A549 (cell line): Measurements from ENCODE around the gene SLC16A3. TPM values are rescaled to one million over a fixed set of nuclear protein-coding genes. Genes with fewer than 3 reads are reported as not detected.

Source experiments
- ATAC-seq, 2 experiments: fragments of 200-7000 bp in 1 of 2; fragments of >200 bp in 1 of 2; cut with Nextera tagmentation in 1 of 2; cut with Tn5 transposase in 1 of 2; 3 replicates each; pipeline versions ENCODE4 v1.8.0 to v1.9.1; 2018 to 2020; ENCODE audit warnings: mild to moderate bottlenecking in 1 of 2, moderate library complexity in 1 of 2
- CTCF ChIA-PET: fragments of 300-600 bp; sonication (Branson Sonifier 250); formaldehyde crosslinking; extraction: SDS; loops from one replicate; lab custom pipeline; 2021; ENCODE audit warnings: antibody characterized with exemption, inconsistent platforms; lab: Yijun Ruan, JAX
- POLR2A ChIA-PET: fragments of 350-600 bp; formaldehyde crosslinking; extraction: SDS; loops from one replicate; lab custom pipeline; 2021; ENCODE audit warnings: antibody characterized with exemption, inconsistent platforms; lab: Yijun Ruan, JAX
- DNase-seq, 2 experiments: peaks; one replicate each; pipeline versions ENCODE4 v3.0.0 to v3.0.0-alpha.2; 2011 to 2016; ENCODE audit warnings: low read depth in 1 of 2, low spot score in 1 of 2
- FAIRE-seq: peaks from 2 replicates; lab custom pipeline; 2011; peaks lifted over from hg19 to GRCh38; lab: Jason Lieb, UNC
- H3K27ac ChIP-seq, 2 experiments: fragments of >200 bp; sonication (Bioruptor Twin); formaldehyde crosslinking; 3 replicates each; pipeline ENCODE4 v1.5.1; 2016 to 2017
- H3K4me1 ChIP-seq: fragments of >200 bp; sonication (Bioruptor Twin); formaldehyde crosslinking; 3 replicates; pipeline ENCODE4 v1.6.1; 2016
- H3K4me2 ChIP-seq: fragments of >200 bp; sonication (Bioruptor Twin); formaldehyde crosslinking; 3 replicates; pipeline ENCODE4 v1.6.1; 2016
- H3K4me3 ChIP-seq: fragments of >200 bp; sonication (Bioruptor Twin); formaldehyde crosslinking; 3 replicates; pipeline ENCODE4 v1.5.1; 2016
- H3K9me3 ChIP-seq: fragments of >200 bp; sonication (Bioruptor Twin); formaldehyde crosslinking; 3 replicates; pipeline ENCODE4 v1.6.1; 2016
- CBX8 ChIP-seq: fragments of 200-600 bp; sonication (generic); IDR thresholded peaks from 2 replicates; pipeline ENCODE4 v1.6.1; 2016
- FOSB ChIP-seq: fragments of 250-450 bp; sonication (Bioruptor Pico); IDR thresholded peaks from 2 replicates; pipeline ENCODE4 v1.5.0; 2020; ENCODE audit warnings: mild to moderate bottlenecking, moderate library complexity
- HOXB5 ChIP-seq: fragments of 250-450 bp; sonication (Bioruptor Pico); IDR thresholded peaks from 2 replicates; pipeline ENCODE4 v1.5.0; 2020; ENCODE audit warnings: mild to moderate bottlenecking, moderate library complexity
- MAFK ChIP-seq: fragments of 450-650 bp; IDR thresholded peaks from 2 replicates; pipeline ENCODE4 v1.6.1; 2014; ENCODE audit not compliant: partially characterized antibody
- MYC ChIP-seq: IDR thresholded peaks from 2 replicates; pipeline ENCODE4 v1.6.1; 2012; ENCODE audit warnings: mild to moderate bottlenecking, inconsistent platforms, low read length, improper control_type of control experiment, borderline replicate concordance
- NR3C1 ChIP-seq: fragments of >200 bp; sonication (Bioruptor Twin); formaldehyde crosslinking; IDR thresholded peaks from 3 replicates; pipeline ENCODE4 v1.6.1; 2017
- PHF8 ChIP-seq: fragments of 200-600 bp; sonication (generic); IDR thresholded peaks from 2 replicates; pipeline ENCODE4 v1.6.1; 2016; ENCODE audit warnings: low read depth, mild to moderate bottlenecking, antibody characterized with exemption, moderate library complexity, borderline replicate concordance
- POLR2AphosphoS2 ChIP-seq: conservative IDR thresholded peaks from 2 replicates; pipeline ENCODE4 v1.6.1; 2012; ENCODE audit warnings: low read length, improper control_type of control experiment, inconsistent platforms
- RAD21 ChIP-seq, 2 experiments: fragments of >200 bp in 1 of 2; sonication (Bioruptor Twin) in 1 of 2; formaldehyde crosslinking in 1 of 2; IDR thresholded peaks in 1 of 2; conservative IDR thresholded peaks in 1 of 2; 2 replicates in 1 of 2; 3 replicates in 1 of 2; pipeline ENCODE4 v1.6.1; 2012 to 2018; ENCODE audit warnings: inconsistent platforms in 1 of 2
- RFX5 ChIP-seq: fragments of 450-650 bp; IDR thresholded peaks from 2 replicates; pipeline ENCODE4 v1.7.1; 2014; ENCODE audit warnings: antibody characterized with exemption, mild to moderate bottlenecking, moderate library complexity
- SMC3 ChIP-seq: fragments of >200 bp; sonication (Bioruptor Twin); formaldehyde crosslinking; IDR thresholded peaks from 3 replicates; pipeline ENCODE4 v1.6.1; 2018; ENCODE audit warnings: inconsistent platforms
- SREBF2 ChIP-seq: fragments of 450-650 bp; IDR thresholded peaks from 2 replicates; pipeline ENCODE4 v1.6.1; 2014; ENCODE audit warnings: mild to moderate bottlenecking, moderate library complexity
- ZC3H11A ChIP-seq: fragments of 450-650 bp; IDR thresholded peaks from 2 replicates; pipeline ENCODE4 v1.6.1; 2014; ENCODE audit warnings: antibody characterized with exemption, mild to moderate bottlenecking
- ZNF302 ChIP-seq: fragments of 250-450 bp; sonication (Bioruptor Pico); IDR thresholded peaks from 2 replicates; pipeline ENCODE4 v1.9.0; 2021; ENCODE audit warnings: inconsistent platforms, mild to moderate bottlenecking, moderate library complexity
- ZSCAN20 ChIP-seq: fragments of 250-450 bp; sonication (Bioruptor Pico); IDR thresholded peaks from 2 replicates; pipeline ENCODE4 v1.8.0; 2022; ENCODE audit warnings: mild to moderate bottlenecking, moderate library complexity
- WGBS: methylation state at CpG from one replicate; pipeline ENCODE4 v1.1.6; 2017; ENCODE audit errors: missing lambda C conversion rate; 5-methylcytosine and 5-hydroxymethylcytosine counted together
- polyA plus RNA-seq, 4 experiments: library from polyadenylated mRNA; depleted of rRNA in 3 of 4; stranded (reverse); fragments of >200 nt; fragmentation: RNase III in 1 of 4; extraction: RNeasy Plus Mini Kit Qiagen cat#74134 plus additional on column Dnase treatment in 1 of 4; gene quantifications; 2 replicates in 3 of 4; 3 replicates in 1 of 4; pipeline ENCODE4 v1.2.3, GENCODE V29; 2011 to 2017
- TF ChIP-seq, protein P1 (sequence below): fragments of 200-600 bp; sonication (generic); IDR thresholded peaks from 2 replicates; pipeline ENCODE4 v1.6.1; 2016; ENCODE audit warnings: antibody characterized with exemption, mild to moderate bottlenecking, moderate library complexity
- TF ChIP-seq, protein P2 (sequence below): IDR thresholded peaks from 2 replicates; pipeline ENCODE4 v1.6.1; 2012

Gene SLC16A3
- polyA plus RNA-seq, 2 of the 4 experiments (the other 2 are of a cell fraction), result 28.6 to 90.9 TPM

DNA sequence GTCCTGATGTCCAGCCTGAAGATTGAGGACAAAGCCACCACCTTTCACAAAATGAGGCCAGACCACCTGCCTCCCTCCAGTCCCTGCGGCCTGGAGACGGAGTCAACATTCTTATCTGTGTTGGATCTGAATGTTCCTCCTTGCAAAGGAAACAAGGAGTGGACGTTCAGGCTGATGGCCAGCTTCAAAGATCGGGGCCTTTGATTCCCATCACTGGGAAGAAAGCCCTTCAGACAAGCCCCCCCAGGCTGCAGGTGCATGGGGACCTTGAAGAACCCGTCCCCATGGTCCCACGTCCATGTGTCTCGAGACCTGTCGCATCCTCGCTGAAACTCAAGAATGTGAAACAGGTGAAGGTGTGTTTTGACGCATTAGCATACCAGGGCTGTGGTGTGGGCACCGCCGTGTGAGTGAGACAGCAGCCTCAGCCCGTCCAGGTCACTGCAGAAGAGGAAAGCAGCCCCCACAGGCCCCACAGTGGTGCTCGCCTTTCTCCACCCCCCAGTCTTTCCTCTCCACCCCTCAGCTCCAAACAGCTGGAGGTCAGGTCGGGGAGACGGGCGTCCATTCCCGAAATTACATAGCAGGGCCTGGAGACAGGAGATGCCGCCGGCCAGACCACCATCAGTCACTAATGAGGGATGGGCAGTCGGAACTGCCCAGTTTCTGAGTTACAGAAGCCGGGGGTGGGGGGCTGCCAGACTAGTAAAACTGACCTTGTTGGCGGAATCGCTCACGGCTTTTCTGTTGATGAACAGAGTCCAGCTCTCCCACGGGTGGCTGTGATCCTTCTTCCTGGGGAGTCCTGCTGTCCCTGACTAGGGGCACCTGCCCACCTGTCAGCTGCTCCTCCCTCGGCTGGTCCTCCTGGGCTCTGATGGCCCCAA is 45.5 kb downstream of the SLC16A3 start:
- TF ChIP-seq RFX5, result no peak
- no peak for TF ChIP-seq ZSCAN20 (CRISPR knock-in tag)
- TF ChIP-seq FOSB (CRISPR knock-in tag), result no peak
- TF ChIP-seq, protein P1, sequence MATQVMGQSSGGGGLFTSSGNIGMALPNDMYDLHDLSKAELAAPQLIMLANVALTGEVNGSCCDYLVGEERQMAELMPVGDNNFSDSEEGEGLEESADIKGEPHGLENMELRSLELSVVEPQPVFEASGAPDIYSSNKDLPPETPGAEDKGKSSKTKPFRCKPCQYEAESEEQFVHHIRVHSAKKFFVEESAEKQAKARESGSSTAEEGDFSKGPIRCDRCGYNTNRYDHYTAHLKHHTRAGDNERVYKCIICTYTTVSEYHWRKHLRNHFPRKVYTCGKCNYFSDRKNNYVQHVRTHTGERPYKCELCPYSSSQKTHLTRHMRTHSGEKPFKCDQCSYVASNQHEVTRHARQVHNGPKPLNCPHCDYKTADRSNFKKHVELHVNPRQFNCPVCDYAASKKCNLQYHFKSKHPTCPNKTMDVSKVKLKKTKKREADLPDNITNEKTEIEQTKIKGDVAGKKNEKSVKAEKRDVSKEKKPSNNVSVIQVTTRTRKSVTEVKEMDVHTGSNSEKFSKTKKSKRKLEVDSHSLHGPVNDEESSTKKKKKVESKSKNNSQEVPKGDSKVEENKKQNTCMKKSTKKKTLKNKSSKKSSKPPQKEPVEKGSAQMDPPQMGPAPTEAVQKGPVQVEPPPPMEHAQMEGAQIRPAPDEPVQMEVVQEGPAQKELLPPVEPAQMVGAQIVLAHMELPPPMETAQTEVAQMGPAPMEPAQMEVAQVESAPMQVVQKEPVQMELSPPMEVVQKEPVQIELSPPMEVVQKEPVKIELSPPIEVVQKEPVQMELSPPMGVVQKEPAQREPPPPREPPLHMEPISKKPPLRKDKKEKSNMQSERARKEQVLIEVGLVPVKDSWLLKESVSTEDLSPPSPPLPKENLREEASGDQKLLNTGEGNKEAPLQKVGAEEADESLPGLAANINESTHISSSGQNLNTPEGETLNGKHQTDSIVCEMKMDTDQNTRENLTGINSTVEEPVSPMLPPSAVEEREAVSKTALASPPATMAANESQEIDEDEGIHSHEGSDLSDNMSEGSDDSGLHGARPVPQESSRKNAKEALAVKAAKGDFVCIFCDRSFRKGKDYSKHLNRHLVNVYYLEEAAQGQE, result no peak
- no peak for TF ChIP-seq RAD21 (conservative IDR thresholded peaks at IDR 0.05 in 1 of 2, IDR thresholded peaks at IDR 0.05 in 1 of 2)
- no peak for TF ChIP-seq CBX8
- TF ChIP-seq ZNF302 (CRISPR knock-in tag), result no peak
- no peak for TF ChIP-seq SMC3
- no peak for TF ChIP-seq PHF8
- TF ChIP-seq MYC, result no peak
- TF ChIP-seq HOXB5 (CRISPR knock-in tag), result no peak
- no peak for TF ChIP-seq ZC3H11A
- no peak for TF ChIP-seq POLR2AphosphoS2
- DNase-seq, result no peak
- no peaks in the 10 kb centered on the region for H3K9me3 ChIP-seq
- 72% methylated on average over 27 of the region's 27 CpGs for WGBS
- H3K4me2 ChIP-seq, result peak overlapping the region; percentile 88
- ChIA-PET POLR2A (interaction anchor here (0.9 to 3.0 kb wide), 7 partner anchors 9 to 33 kb away, joined by 3 to 17 read pairs (median 7); no protein-coding TSS in a partner anchor), CTCF (interaction anchor here (0.9 to 2.5 kb wide), 11 partner anchors 9 to 39 kb away, joined by 3 to 19 read pairs (median 3); no protein-coding TSS in a partner anchor)
- H3K4me3 ChIP-seq, result peak overlapping the region; percentile 97
- H3K4me1 ChIP-seq, result peaks cover 39% of the 10 kb centered on the region
- FAIRE-seq, result no peak
- peak overlapping the region; percentile 99 to 100 for H3K27ac ChIP-seq
- ATAC-seq, result no peak

DNA sequence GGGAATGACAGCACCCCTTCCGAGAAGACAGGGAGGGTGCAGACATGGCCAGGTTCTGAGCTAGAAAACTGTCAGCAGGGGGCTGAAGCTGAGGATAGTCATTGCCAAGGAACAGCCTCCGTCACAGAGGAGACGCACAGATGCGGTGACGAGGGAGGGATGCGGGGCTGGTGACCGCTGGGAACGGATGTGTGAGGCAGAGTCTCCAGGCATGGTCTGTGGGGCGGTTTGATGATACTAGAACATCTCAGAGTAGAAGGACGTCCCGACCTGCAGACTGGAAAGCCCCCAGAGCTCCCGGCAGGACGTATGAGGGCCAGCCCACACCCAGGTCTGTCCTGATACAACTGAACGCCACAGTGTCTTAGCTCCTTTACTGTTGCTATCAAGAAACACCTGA is 46.5 kb downstream of the SLC16A3 start:
- CTCF ChIA-PET, result interaction anchor here (0.9 to 2.5 kb wide), 8 partner anchors 8 to 46 kb away, joined by 3 to 19 read pairs (median 3); no protein-coding TSS in a partner anchor
- POLR2A ChIA-PET, result interaction anchor here (1.2 to 3.0 kb wide), 3 partner anchors 8 to 17 kb away, joined by 4 to 16 read pairs (median 4); no protein-coding TSS in a partner anchor

DNA sequence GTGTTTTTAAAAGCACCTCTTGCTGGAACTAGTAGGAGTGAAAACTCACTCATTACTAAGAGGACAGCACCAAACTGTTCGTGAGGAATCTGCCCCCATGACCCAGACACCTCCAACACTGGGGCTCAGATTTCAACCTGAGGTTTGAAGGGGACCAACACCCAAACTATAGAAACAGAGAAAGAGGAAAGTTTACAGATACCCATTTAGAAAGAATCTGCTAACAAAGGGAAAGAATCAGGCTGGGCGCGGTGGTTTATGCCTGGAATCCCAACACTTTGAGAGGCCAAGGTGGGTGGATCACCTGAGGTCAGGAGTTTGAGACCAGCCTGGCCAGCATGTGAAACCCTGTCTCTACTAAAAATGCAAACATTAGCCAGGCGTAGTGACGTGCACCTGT is 48.1 kb downstream of the SLC16A3 start:
- CTCF ChIA-PET, result interaction anchor here (1.2 kb wide), 1 partner anchor 44 kb away, joined by 3 read pairs; no protein-coding TSS in a partner anchor
- no peaks in the 10 kb centered on the region for H3K9me3 ChIP-seq
- FAIRE-seq (no peak), DNase-seq (no peak), ATAC-seq (no peak)
- POLR2A ChIA-PET, result no interaction called here
- no peak overlapping the region for H3K4me3 ChIP-seq
- no peak overlapping the region for H3K4me2 ChIP-seq
- 75% methylated on average over 5 of the region's 5 CpGs for WGBS
- peaks cover 26% of the 10 kb centered on the region for H3K4me1 ChIP-seq
- 0 out of 6 replicates have a peak overlapping the region, but pooled peaks of 1 of the 2 experiments have one; percentile 5 for H3K27ac ChIP-seq
- TF ChIP-seq SREBF2, result no peak

More for the DNA sequence above, 46.5 kb downstream of the SLC16A3 start:
- DNase-seq (no peak), ATAC-seq (no peak), FAIRE-seq (no peak)
- H3K4me1 ChIP-seq, result peaks cover 29% of the 10 kb centered on the region
- WGBS, result 84% methylated on average over 14 of the region's 14 CpGs
- H3K4me2 ChIP-seq, result no peak overlapping the region
- no peak overlapping the region for H3K27ac ChIP-seq
- H3K4me3 ChIP-seq, result no peak overlapping the region
- H3K9me3 ChIP-seq, result no peaks in the 10 kb centered on the region
- no peak for TF ChIP-seq RAD21 (conservative IDR thresholded peaks at IDR 0.05 in 1 of 2, IDR thresholded peaks at IDR 0.05 in 1 of 2)
- no peak for TF ChIP-seq NR3C1
- TF ChIP-seq, protein P2, sequence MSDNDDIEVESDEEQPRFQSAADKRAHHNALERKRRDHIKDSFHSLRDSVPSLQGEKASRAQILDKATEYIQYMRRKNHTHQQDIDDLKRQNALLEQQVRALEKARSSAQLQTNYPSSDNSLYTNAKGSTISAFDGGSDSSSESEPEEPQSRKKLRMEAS, result no peak
- no peak for TF ChIP-seq MAFK
- TF ChIP-seq, all 56 proteins: peak for 0
